CD14-positive monocyte (primary cell): ENCODE results near the gene SAMD4B. TPM values are rescaled to one million over a fixed set of nuclear protein-coding genes. Genes with fewer than 3 reads are reported as not detected.
A peak's percentile ranks its signal among the peaks of the same experiment; 100 is the strongest.

ENCODE experiments used
- DNase-seq, 3 donors: peaks; one replicate each; pipeline ENCODE4 v3.0.0-alpha.2; 2011 to 2022
- H2AFZ ChIP-seq: 2 replicates; pipeline ENCODE4 v1.6.0; 2012; ENCODE audit warnings: mild to moderate bottlenecking, low read depth, low read length, inconsistent platforms; ENCODE audit not compliant: insufficient read depth, poor library complexity, severe bottlenecking
- H3K27ac ChIP-seq, 2 donors: 1 replicate in 1 of 2; 2 replicates in 1 of 2; pipeline ENCODE4 v1.5.1; 2012 to 2013; ENCODE audit warnings: low read length in 2 of 2, control low read depth in 1 of 2, inconsistent platforms in 1 of 2, low read depth in 1 of 2, mild to moderate bottlenecking in 1 of 2
- H3K27me3 ChIP-seq, 2 donors: one replicate each; pipeline versions ENCODE4 v1.6.0 to v1.6.1; 2011 to 2013; ENCODE audit warnings: low read length in 2 of 2; ENCODE audit not compliant: control insufficient read depth in 2 of 2, insufficient read depth in 2 of 2
- H3K36me3 ChIP-seq, 2 donors: replicated peaks in 1 of 2; 1 replicate in 1 of 2; 2 replicates in 1 of 2; pipeline versions ENCODE4 v1.5.1 to v1.6.1; 2012 to 2013; ENCODE audit warnings: low read length in 2 of 2, control low read depth in 1 of 2, inconsistent platforms in 1 of 2, mild to moderate bottlenecking in 1 of 2; ENCODE audit not compliant: insufficient read depth in 2 of 2, control insufficient read depth in 1 of 2
- H3K4me1 ChIP-seq, 2 donors: 1 replicate in 1 of 2; 2 replicates in 1 of 2; pipeline versions ENCODE4 v1.5.1 to v1.6.1; 2012 to 2013; ENCODE audit warnings: low read length in 2 of 2, control low read depth in 1 of 2, inconsistent platforms in 1 of 2, mild to moderate bottlenecking in 1 of 2, moderate library complexity in 1 of 2; ENCODE audit not compliant: insufficient read depth in 2 of 2, control insufficient read depth in 1 of 2
- H3K4me2 ChIP-seq: replicated peaks from 2 replicates; pipeline ENCODE3; 2012; ENCODE audit warnings: low read length, moderate library complexity, mild to moderate bottlenecking; ENCODE audit not compliant: poor library complexity, severe bottlenecking; ENCODE audit errors: extremely low read depth
- H3K4me3 ChIP-seq, 3 experiments: fragments of 200-600 bp in 1 of 3; sonication (generic) in 1 of 3; replicated peaks in 1 of 3; 1 replicate in 2 of 3; 2 replicates in 1 of 3; pipeline ENCODE4 v1.5.1; 2011 to 2013; ENCODE audit warnings: low read length in 3 of 3, mild to moderate bottlenecking in 3 of 3, control low read depth in 2 of 3, low read depth in 2 of 3, inconsistent platforms in 1 of 3, moderate library complexity in 1 of 3
- H3K79me2 ChIP-seq: 2 replicates; pipeline ENCODE4 v1.6.0; 2012; ENCODE audit warnings: mild to moderate bottlenecking, control low read depth, inconsistent platforms, low read length, moderate library complexity; ENCODE audit not compliant: insufficient read depth
- H3K9ac ChIP-seq: 2 replicates; pipeline ENCODE4 v1.6.0; 2017; ENCODE audit warnings: low read length, mild to moderate bottlenecking; ENCODE audit not compliant: insufficient read depth, poor library complexity, severe bottlenecking
- H3K9me3 ChIP-seq, 2 donors: replicated peaks in 1 of 2; 1 replicate in 1 of 2; 2 replicates in 1 of 2; pipeline versions ENCODE4 v1.5.1 to v1.6.1; 2012 to 2013; ENCODE audit warnings: low read length in 2 of 2, control low read depth in 1 of 2; ENCODE audit not compliant: control insufficient read depth in 1 of 2, insufficient read depth in 1 of 2
- H4K20me1 ChIP-seq: 2 replicates; pipeline ENCODE4 v1.6.0; 2012; ENCODE audit warnings: mild to moderate bottlenecking, low read length, control low read depth, moderate library complexity; ENCODE audit not compliant: insufficient read depth
- H3K27ac Mint-ChIP-seq, 7 donors: one replicate each; pipeline ENCODE4 v1.8.0; 2020; ENCODE audit warnings: mild to moderate bottlenecking in 7 of 7, mixed read lengths in 7 of 7, moderate library complexity in 6 of 7, inconsistent platforms in 2 of 7
- H3K27me3 Mint-ChIP-seq, 3 donors: one replicate each; pipeline ENCODE4 v1.8.0; 2021 to 2022; ENCODE audit warnings: low read depth in 3 of 3, mild to moderate bottlenecking in 3 of 3, mixed read lengths in 3 of 3, moderate library complexity in 3 of 3, inconsistent platforms in 1 of 3
- H3K36me3 Mint-ChIP-seq, 2 donors: one replicate each; pipeline ENCODE4 v1.8.0; 2020; ENCODE audit warnings: mixed read lengths in 2 of 2, inconsistent platforms in 1 of 2, mild to moderate bottlenecking in 1 of 2
- H3K4me1 Mint-ChIP-seq: one replicate; pipeline ENCODE4 v1.8.0; 2020; ENCODE audit warnings: mild to moderate bottlenecking, mixed read lengths
- H3K4me3 Mint-ChIP-seq, 2 donors: one replicate each; pipeline ENCODE4 v1.8.0; 2020; ENCODE audit warnings: mild to moderate bottlenecking in 2 of 2, mixed read lengths in 2 of 2, moderate library complexity in 1 of 2
- H3K9me3 Mint-ChIP-seq, 7 donors: one replicate each; pipeline ENCODE4 v1.8.0; 2020 to 2022; ENCODE audit warnings: mixed read lengths in 7 of 7, mild to moderate bottlenecking in 6 of 7, moderate library complexity in 6 of 7, inconsistent platforms in 2 of 7
- WGBS: methylation state at CpG from one replicate; pipeline ENCODE4 v1.1.5; 2013; ENCODE audit warnings: missing lambda C conversion rate; ENCODE audit not compliant: insufficient coverage; 5-methylcytosine and 5-hydroxymethylcytosine counted together
- intact Hi-C, 2 donors: fragments of 100-400 bp; cut with micrococcal nuclease; formaldehyde crosslinking; loops; one replicate each; pipeline versions ENCODE4 v1.15.0 to v1.15.1; 2023
- polyA plus RNA-seq, 3 donors: library from polyadenylated mRNA; depleted of rRNA in 1 of 3; unstranded in 2 of 3; stranded (reverse) in 1 of 3; fragments of 300-500 nt in 2 of 3; fragments of >200 nt in 1 of 3; fragmentation: Illumina TruSeq in 2 of 3; gene quantifications; 1 replicate in 2 of 3; 2 replicates in 1 of 3; pipeline ENCODE4 v1.2.3, GENCODE V29; 2012 to 2021
- TF ChIP-seq, protein P1 (sequence below): fragments of 200-600 bp; IDR thresholded peaks from one replicate; pipeline ENCODE4 v1.8.0; 2022; ENCODE audit warnings: antibody characterized with exemption, mild to moderate bottlenecking

The SAMD4B gene
- polyA plus RNA-seq, 3 donors = 4.5 to 56.6 (median 5.6) TPM

GRCh38 chr19:39318690-39319089 is 23.5 kb upstream of the SAMD4B start:
- 100% methylated on average over 4 of the region's 4 CpGs for WGBS

DNA sequence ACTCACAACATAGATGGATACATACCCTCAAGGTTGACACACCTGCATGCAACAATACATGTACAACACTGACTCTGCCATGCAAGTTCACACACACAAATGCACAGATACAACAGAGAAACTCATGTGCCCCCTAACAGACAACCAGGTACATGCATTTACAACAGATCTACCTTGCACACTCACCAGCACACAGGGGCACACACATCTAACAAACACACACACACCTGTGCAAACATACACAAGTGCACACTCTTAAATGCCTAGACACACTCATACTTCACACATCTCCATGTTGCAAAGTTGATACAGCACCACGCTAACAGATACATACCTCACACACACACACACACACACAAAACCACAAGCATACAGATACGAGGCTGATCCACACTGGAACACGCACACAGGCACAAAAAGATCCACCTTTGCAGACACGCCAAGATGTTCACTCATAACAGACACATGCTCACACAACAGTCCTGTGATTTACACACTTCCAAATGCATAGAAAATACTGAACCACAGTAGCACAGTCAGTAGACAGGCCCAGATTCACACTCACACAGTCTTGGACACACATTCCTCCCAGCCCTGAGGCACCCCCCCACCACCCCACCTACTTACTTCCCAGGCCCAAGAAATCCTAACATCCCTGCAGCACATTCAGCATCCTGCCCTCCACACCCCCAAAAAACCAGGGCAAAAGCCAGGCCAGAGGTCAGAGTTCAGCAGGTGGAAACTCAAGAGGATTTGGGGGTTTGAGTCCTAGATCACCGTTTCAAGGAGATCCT is 22.9 kb upstream of the SAMD4B start:
- H3K4me3 ChIP-seq = no peak overlapping the region
- H3K36me3 ChIP-seq = peaks cover 11 to 13% of the 10 kb centered on the region in 2 donors
- no peak overlapping the region for H2AFZ ChIP-seq
- peaks cover 0 to 20% of the 10 kb centered on the region in 2 donors for H3K27me3 ChIP-seq
- Mint-ChIP-seq H3K36me3 (peaks cover 24 to 42% of the 10 kb centered on the region in 2 donors), H3K27me3 (peaks cover 22 to 33% (median 32%) of the 10 kb centered on the region in 3 donors), H3K4me3 (peak overlapping the region; percentile 47 to 66), H3K27ac (no peak overlapping the region), H3K4me1 (peaks cover 16% of the 10 kb centered on the region), H3K9me3 (peaks cover 0 to 7% (median 3%) of the 10 kb centered on the region in 7 donors)
- WGBS = 84% methylated on average over 4 of the region's 5 CpGs
- no peak overlapping the region for H3K27ac ChIP-seq
- H3K9me3 ChIP-seq = no peaks in the 10 kb centered on the region
- H3K9ac ChIP-seq = no peak overlapping the region
- H3K4me2 ChIP-seq = peak overlapping the region; percentile 74
- peaks cover 4 to 7% of the 10 kb centered on the region in 2 donors for H3K4me1 ChIP-seq
- H4K20me1 ChIP-seq = peaks cover 28% of the 10 kb centered on the region
- TF ChIP-seq, protein P1, sequence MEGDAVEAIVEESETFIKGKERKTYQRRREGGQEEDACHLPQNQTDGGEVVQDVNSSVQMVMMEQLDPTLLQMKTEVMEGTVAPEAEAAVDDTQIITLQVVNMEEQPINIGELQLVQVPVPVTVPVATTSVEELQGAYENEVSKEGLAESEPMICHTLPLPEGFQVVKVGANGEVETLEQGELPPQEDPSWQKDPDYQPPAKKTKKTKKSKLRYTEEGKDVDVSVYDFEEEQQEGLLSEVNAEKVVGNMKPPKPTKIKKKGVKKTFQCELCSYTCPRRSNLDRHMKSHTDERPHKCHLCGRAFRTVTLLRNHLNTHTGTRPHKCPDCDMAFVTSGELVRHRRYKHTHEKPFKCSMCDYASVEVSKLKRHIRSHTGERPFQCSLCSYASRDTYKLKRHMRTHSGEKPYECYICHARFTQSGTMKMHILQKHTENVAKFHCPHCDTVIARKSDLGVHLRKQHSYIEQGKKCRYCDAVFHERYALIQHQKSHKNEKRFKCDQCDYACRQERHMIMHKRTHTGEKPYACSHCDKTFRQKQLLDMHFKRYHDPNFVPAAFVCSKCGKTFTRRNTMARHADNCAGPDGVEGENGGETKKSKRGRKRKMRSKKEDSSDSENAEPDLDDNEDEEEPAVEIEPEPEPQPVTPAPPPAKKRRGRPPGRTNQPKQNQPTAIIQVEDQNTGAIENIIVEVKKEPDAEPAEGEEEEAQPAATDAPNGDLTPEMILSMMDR = no peak
- no peaks in the 10 kb centered on the region for H3K79me2 ChIP-seq
- DNase-seq = no peak
- intact Hi-C loops = no loop called here

More at GRCh38 chr19:39318690-39319089, 23.5 kb upstream of the SAMD4B start:
- H3K9me3 Mint-ChIP-seq = peaks cover 0 to 7% (median 3%) of the 10 kb centered on the region in 7 donors
- no peak overlapping the region for H3K4me2 ChIP-seq
- no peak overlapping the region for H3K27ac ChIP-seq
- H3K4me1 Mint-ChIP-seq = peaks cover 12% of the 10 kb centered on the region
- peaks cover 24% of the 10 kb centered on the region for H4K20me1 ChIP-seq
- H3K4me3 ChIP-seq = no peak overlapping the region
- no peak overlapping the region for H2AFZ ChIP-seq
- no peaks in the 10 kb centered on the region for H3K79me2 ChIP-seq
- H3K36me3 Mint-ChIP-seq = peaks cover 30 to 45% of the 10 kb centered on the region in 2 donors
- TF ChIP-seq, protein P1 = no peak
- peak overlapping the region in 1 of 7 donors; percentile 16 for H3K27ac Mint-ChIP-seq
- no peak overlapping the region for H3K9ac ChIP-seq
- intact Hi-C loops = no loop called here
- H3K27me3 Mint-ChIP-seq = peaks cover 22 to 33% (median 32%) of the 10 kb centered on the region in 3 donors
- DNase-seq = no peak
- peaks cover 0 to 20% of the 10 kb centered on the region in 2 donors for H3K27me3 ChIP-seq
- H3K9me3 ChIP-seq = no peaks in the 10 kb centered on the region
- no peak overlapping the region for H3K4me3 Mint-ChIP-seq
- peaks cover 17 to 19% of the 10 kb centered on the region in 2 donors for H3K36me3 ChIP-seq
- H3K4me1 ChIP-seq = peaks cover 4 to 7% of the 10 kb centered on the region in 2 donors
